HepG2 (cell line): Measurements from ENCODE around the gene EOLA2. TPM values are rescaled to one million over a fixed set of nuclear protein-coding genes. Genes with fewer than 3 reads are reported as not detected.

ENCODE experiments used
- ATF2 ChIP-seq: sonication (generic); formaldehyde crosslinking; IDR thresholded peaks from 2 replicates; pipeline ENCODE4 v1.4.0; 2020; ENCODE audit warnings: missing genetic modification reagents
- CTCF ChIP-seq: sonication (generic); formaldehyde crosslinking; IDR thresholded peaks from 2 replicates; pipeline ENCODE4 v1.5.0; 2020; ENCODE audit warnings: mild to moderate bottlenecking, missing genetic modification reagents, moderate library complexity
- DRAP1 ChIP-seq: IDR thresholded peaks from 2 replicates; pipeline ENCODE4 v1.6.1; 2016; ENCODE audit warnings: missing genetic modification reagents, missing compliant biosample characterization
- ETV5 ChIP-seq: IDR thresholded peaks from 2 replicates; pipeline ENCODE4 v1.6.1; 2018; ENCODE audit warnings: missing biosample characterization, missing genetic modification reagents, inconsistent platforms, borderline replicate concordance
- FOXK1 ChIP-seq: sonication (generic); formaldehyde crosslinking; IDR thresholded peaks from 2 replicates; pipeline ENCODE4 v1.4.0; 2020; ENCODE audit warnings: low read depth, missing genetic modification reagents, borderline replicate concordance
- GATAD1 ChIP-seq: IDR thresholded peaks from 2 replicates; pipeline ENCODE4 v1.6.1; 2016; ENCODE audit warnings: missing genetic modification reagents, missing compliant biosample characterization
- HDAC2 ChIP-seq: sonication (generic); formaldehyde crosslinking; IDR thresholded peaks from 2 replicates; pipeline ENCODE4 v1.4.0; 2020; ENCODE audit warnings: missing genetic modification reagents
- KMT2B ChIP-seq: IDR thresholded peaks from 2 replicates; pipeline ENCODE4 v1.6.1; 2016; ENCODE audit warnings: missing genetic modification reagents, missing compliant biosample characterization
- NAIF1 ChIP-seq: sonication (generic); formaldehyde crosslinking; IDR thresholded peaks from 2 replicates; pipeline ENCODE4 v1.5.0; 2020; ENCODE audit warnings: mild to moderate bottlenecking, missing genetic modification reagents, borderline replicate concordance
- NCOA1 ChIP-seq: sonication (generic); formaldehyde crosslinking; IDR thresholded peaks from 2 replicates; pipeline ENCODE4 v1.9.0; 2021; ENCODE audit warnings: missing genetic modification reagents
- PLSCR1 ChIP-seq: sonication (generic); formaldehyde crosslinking; IDR thresholded peaks from 2 replicates; pipeline ENCODE4 v1.5.0; 2020; ENCODE audit warnings: missing genetic modification reagents, mild to moderate bottlenecking, borderline replicate concordance
- POLR2AphosphoS5 ChIP-seq: IDR thresholded peaks from 2 replicates; pipeline ENCODE4 v1.6.1; 2012; ENCODE audit warnings: low read depth, low read length
- POLR2G ChIP-seq: fragments of 200-400 bp; formaldehyde crosslinking; IDR thresholded peaks from 2 replicates; pipeline ENCODE4 v1.6.1; 2018; ENCODE audit warnings: mild to moderate bottlenecking, low read depth, low read length, moderate library complexity
- RXRB ChIP-seq: IDR thresholded peaks from 2 replicates; pipeline ENCODE4 v1.6.1; 2016; ENCODE audit warnings: borderline replicate concordance, missing genetic modification reagents, missing compliant biosample characterization
- TBX3 ChIP-seq: fragments of 450-650 bp; IDR thresholded peaks from 2 replicates; pipeline ENCODE4 v1.6.1; 2017; ENCODE audit warnings: antibody characterized with exemption, mild to moderate bottlenecking, inconsistent platforms, borderline replicate concordance
- TFDP1 ChIP-seq: IDR thresholded peaks from 2 replicates; pipeline ENCODE4 v1.6.1; 2016; ENCODE audit warnings: missing compliant biosample characterization, missing genetic modification reagents, borderline replicate concordance
- ZBTB2 ChIP-seq: sonication (generic); formaldehyde crosslinking; IDR thresholded peaks from 2 replicates; pipeline ENCODE4 v1.8.0; 2022; ENCODE audit warnings: low read depth, missing genetic modification reagents
- ZBTB42 ChIP-seq: sonication (generic); formaldehyde crosslinking; IDR thresholded peaks from 2 replicates; pipeline ENCODE4 v1.5.0; 2020; ENCODE audit warnings: mild to moderate bottlenecking, missing genetic modification reagents
- ZFX ChIP-seq: sonication (generic); formaldehyde crosslinking; IDR thresholded peaks from 2 replicates; pipeline ENCODE4 v1.4.0; 2020; ENCODE audit warnings: mild to moderate bottlenecking, low read depth, missing genetic modification reagents, moderate library complexity
- ZNF143 ChIP-seq: sonication (generic); formaldehyde crosslinking; IDR thresholded peaks from 2 replicates; pipeline ENCODE4 v1.4.0; 2020; ENCODE audit warnings: missing genetic modification reagents
- ZNF639 ChIP-seq: conservative IDR thresholded peaks from 2 replicates; pipeline ENCODE4 v1.6.1; 2018; ENCODE audit warnings: missing genetic modification reagents
- ZSCAN12 ChIP-seq: sonication (generic); formaldehyde crosslinking; IDR thresholded peaks from 2 replicates; pipeline ENCODE4 v1.9.0; 2021; ENCODE audit warnings: mild to moderate bottlenecking, missing genetic modification reagents
- polyA plus RNA-seq, 8 experiments: library from polyadenylated mRNA; depleted of rRNA in 3 of 8; stranded (reverse) in 7 of 8; unstranded in 1 of 8; fragments of >200 nt; fragmentation: Illumina TruSeq in 4 of 8; extraction: Trizol in 4 of 8; gene quantifications; 2 replicates each; pipeline versions ENCODE4 v1.2.1 to v1.2.3, GENCODE V29; 2011 to 2016; ENCODE audit warnings: low read depth in 4 of 8, missing spikeins in 1 of 8, mixed read lengths in 1 of 8; ENCODE audit not compliant: insufficient read depth in 1 of 8
- total RNA-seq, 5 experiments: library from RNA; depleted of rRNA; stranded (reverse); fragments of >200 nt; fragmentation: Illumina TruSeq; extraction: Trizol; gene quantifications; 2 replicates each; pipeline ENCODE4 v1.2.3, GENCODE V29; 2016; ENCODE audit warnings: low read depth in 1 of 5

EOLA2 gene
- total and polyA plus RNA-seq, 2 of the 13 experiments (the other 11 are each of a cell fraction or from before 2014, with no cell fraction given), result 20.4 to 22.0 TPM

- TF ChIP-seq ZNF639 (CRISPR knock-in tag), result peak; percentile 64; the same call in 1 of the 2 replicates
- peak; percentile 43; the same call in 1 of the 2 replicates for TF ChIP-seq HDAC2 (CRISPR knock-in tag)
- peak; percentile 68 for TF ChIP-seq POLR2G
- peak; percentile 80; the same call in 1 of the 2 replicates for TF ChIP-seq ZFX (CRISPR knock-in tag)
- peak; percentile 13; the same call in 1 of the 2 replicates for TF ChIP-seq TFDP1 (CRISPR knock-in tag)
- TF ChIP-seq ZBTB42 (CRISPR knock-in tag), result 0 out of 2 replicates have a peak, but pooled peaks have one; percentile 5
- no peak for TF ChIP-seq ZSCAN12
- TF ChIP-seq ATF2 (CRISPR knock-in tag), result peak; percentile 64; the same call in 1 of the 2 replicates
- TF ChIP-seq FOXK1 (CRISPR knock-in tag), result peak; percentile 47; the same call in 1 of the 2 replicates
- TF ChIP-seq GATAD1 (CRISPR knock-in tag), result peak; percentile 93
- no peak for TF ChIP-seq TBX3
- 0 out of 2 replicates have a peak, but pooled peaks have one; percentile 20 for TF ChIP-seq KMT2B
- TF ChIP-seq NCOA1 (CRISPR knock-in tag), result no peak
- peak; percentile 62 for TF ChIP-seq POLR2AphosphoS5
- TF ChIP-seq NAIF1, result peak; percentile 98
- peak; percentile 89 for TF ChIP-seq ZNF143 (CRISPR knock-in tag)
- peak; percentile 78 for TF ChIP-seq ZBTB2
- TF ChIP-seq RXRB, result peak; percentile 12; the same call in 1 of the 2 replicates
- peak; percentile 35; the same call in 1 of the 2 replicates for TF ChIP-seq ETV5 (CRISPR knock-in tag)
- TF ChIP-seq DRAP1 (CRISPR knock-in tag), result peak; percentile 58; the same call in 1 of the 2 replicates
- TF ChIP-seq CTCF (CRISPR knock-in tag), result peak; percentile 86
- no peak for TF ChIP-seq PLSCR1 (CRISPR knock-in tag)
Measured at GRCh38 chrX:149938427-149938880, at the start of gene EOLA2 (continued).
